GF-D8 (cell line): Measurements from ENCODE around the gene TMEM139.

Source experiments
- DNase-seq: peaks from one replicate; lab custom pipeline; 2025; lab: John Stamatoyannopoulos, UW

Gene TMEM139

DNA sequence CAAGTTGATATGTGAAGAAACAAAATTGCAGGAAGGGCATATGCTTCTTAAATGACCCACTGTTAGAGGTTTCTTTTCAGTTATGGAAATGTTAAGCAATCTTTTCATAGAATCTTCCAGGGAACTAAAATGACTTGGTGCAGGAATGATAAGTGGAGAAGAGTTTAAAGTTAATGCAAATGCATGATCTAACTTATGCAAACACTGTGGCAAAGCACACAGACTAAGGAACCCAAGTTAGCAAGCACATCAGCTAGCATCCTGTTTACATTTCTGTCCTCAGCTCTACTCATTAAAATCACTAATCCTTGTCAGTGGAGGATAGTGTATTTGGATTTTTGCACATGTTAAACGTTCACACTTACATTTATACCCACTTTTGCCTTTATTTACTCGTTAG is 40.5 kb downstream of the TMEM139 start:
- DNase-seq, result no peak

DNA sequence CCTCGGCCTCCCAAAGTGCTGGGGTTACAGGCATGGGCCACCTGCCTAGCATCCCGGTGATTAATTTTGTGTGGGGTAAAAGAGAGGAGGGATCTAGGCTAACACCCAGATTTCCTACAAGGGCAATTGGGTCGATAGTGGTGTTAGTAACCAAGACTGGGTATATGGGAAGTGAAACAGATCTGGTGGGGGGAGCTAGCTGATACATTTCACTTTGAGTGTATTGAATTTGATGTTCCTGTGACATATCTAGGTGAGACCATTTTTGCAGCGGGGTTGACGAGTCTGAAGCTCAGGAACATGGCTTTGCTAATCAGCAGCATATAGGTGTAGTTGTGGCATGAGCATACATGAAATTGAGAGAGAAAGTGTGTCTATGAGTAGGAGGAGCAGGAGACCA is 43.1 kb downstream of the TMEM139 start:
- DNase-seq, result no peak

DNA sequence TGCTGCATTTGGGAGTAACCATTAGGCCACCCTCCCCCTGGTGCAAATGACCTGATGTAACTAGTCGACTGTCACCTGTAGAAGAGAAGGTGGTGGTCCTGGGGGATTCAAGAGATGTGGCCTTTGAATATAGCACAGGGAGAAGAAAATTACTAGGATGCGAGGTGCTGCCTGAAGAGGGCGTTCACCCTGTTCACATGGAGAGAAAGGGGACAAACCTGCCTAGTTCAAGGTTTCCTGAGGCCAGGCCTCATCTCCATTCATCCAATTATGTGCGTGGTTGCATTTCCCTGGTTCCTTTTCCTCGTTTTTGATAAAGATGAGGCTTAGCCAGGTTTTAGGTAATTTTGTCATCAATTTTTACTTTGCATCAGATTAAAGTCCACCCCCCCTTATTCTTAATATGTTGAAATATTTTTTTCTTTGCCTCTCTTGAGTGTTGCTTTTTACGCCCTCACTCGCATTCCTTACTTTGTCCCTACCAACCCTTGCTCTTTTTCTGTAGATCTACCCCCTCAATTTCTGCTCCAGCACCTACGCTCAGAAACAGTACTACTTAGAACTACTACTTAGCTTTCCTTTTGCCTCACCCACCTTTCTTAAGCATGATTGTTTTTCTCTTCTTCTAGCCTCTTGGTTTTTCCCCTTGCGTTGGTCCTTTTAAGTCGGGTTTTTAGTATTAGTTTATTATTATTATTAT is 44.9 kb downstream of the TMEM139 start:
- DNase-seq, result no peak

DNA sequence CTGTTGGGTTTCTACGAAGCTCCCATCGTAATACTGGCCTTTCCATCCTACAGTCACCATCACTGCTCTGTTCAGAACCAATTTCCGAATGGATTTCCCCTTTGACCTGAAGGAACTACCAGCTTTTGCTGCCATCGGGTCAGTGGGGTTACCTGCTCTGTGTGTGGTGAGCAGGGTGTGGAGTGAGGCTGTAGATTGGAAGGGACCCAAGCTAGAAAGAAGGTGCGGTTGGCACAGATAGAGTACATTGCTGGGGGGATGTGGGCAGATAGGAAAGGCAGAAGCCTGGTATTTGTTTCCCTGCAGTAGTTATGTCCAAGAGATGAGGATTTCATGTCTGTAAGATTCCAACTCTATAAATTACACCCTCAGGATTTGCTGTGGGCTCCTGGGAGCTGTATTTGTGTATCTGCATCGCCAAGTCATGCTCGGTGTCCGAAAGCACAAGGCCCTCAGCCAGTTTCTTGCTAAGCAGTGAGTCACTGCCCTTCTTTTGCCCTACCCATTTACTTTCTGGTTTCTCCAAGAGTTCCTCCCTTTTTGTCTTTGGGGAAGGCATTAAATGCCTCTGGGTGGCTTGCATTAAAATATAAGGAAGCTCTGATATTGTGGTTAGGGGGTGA is 46.5 kb downstream of the TMEM139 start:
- DNase-seq, result no peak

DNA sequence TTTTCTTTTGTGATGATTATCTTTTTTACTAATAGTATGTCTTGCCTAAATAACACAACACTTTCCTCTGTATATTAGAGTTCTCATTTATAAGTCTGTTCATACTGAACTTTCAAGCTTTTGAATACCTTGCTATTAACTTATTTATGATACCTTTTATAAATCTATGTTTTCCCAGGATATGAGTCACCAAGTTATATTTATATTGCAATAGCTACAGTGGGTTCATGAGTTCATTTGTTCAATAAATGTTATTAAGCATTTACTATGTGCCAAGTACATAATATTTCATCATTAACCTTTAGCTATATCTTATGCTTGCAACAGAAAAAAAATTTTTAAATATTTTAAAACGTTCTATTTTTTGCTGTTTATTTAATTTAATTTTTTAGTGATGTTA is 49.5 kb downstream of the TMEM139 start:
- no peak for DNase-seq

DNA sequence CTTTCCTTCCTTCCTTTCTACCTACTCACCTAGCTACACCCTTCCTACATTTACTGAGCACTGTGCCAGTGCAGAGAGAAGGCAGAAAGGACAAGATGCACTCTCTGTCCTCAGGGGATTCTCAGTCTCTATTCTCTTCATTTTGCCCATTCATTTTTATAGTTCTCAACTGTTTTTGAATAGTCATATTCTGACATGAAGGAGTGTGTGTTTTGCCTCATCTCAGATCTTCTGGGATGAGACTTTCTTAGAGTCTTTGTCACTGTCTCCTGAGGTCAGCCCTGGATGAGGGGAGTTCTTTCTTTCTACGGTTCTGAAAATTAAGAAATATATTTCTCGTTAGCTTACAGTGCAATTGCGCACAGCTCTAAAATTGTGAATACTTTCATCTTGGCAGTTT is 52.5 kb downstream of the TMEM139 start:
- no peak for DNase-seq
